NT2/D1 (cell line): ENCODE data around the gene ADAM15.

Source experiments
- SUZ12 ChIP-seq: IDR thresholded peaks from 2 replicates; pipeline ENCODE4 v1.6.1; 2011; ENCODE audit not compliant: insufficient read length, insufficient read depth; ENCODE audit errors: extremely low read depth
- YY1 ChIP-seq: IDR thresholded peaks from 2 replicates; pipeline ENCODE4 v1.6.1; 2011; ENCODE audit not compliant: insufficient read length, insufficient read depth
- ZNF274 ChIP-seq: IDR thresholded peaks from 2 replicates; pipeline ENCODE4 v1.6.1; 2011; ENCODE audit warnings: mild to moderate bottlenecking, low read depth, low read length

DNA sequence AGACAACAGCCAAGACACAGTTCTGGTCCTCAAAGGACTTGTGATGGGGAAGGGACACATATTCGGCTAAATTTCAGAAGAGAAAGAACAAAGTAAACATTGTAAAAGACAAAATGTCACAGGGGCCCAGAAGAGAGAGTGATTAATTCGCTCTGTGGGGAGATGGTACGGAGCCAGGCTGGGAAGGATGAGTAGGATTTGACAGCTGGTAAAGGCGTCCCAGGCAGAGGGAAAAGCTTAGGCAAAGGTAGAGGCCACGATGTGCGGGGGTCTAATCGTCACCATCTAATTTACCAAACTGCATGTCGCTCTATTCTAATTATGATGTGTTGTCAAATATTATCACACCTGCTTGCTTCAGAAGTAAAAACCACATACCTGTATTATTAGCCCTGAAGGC, 59.3 kb downstream of the ADAM15 start:
- TF ChIP-seq SUZ12 (no peak), ZNF274 (no peak), YY1 (no peak)
